ENCODE data around the gene GNAT1.

The GNAT1 gene

DNA sequence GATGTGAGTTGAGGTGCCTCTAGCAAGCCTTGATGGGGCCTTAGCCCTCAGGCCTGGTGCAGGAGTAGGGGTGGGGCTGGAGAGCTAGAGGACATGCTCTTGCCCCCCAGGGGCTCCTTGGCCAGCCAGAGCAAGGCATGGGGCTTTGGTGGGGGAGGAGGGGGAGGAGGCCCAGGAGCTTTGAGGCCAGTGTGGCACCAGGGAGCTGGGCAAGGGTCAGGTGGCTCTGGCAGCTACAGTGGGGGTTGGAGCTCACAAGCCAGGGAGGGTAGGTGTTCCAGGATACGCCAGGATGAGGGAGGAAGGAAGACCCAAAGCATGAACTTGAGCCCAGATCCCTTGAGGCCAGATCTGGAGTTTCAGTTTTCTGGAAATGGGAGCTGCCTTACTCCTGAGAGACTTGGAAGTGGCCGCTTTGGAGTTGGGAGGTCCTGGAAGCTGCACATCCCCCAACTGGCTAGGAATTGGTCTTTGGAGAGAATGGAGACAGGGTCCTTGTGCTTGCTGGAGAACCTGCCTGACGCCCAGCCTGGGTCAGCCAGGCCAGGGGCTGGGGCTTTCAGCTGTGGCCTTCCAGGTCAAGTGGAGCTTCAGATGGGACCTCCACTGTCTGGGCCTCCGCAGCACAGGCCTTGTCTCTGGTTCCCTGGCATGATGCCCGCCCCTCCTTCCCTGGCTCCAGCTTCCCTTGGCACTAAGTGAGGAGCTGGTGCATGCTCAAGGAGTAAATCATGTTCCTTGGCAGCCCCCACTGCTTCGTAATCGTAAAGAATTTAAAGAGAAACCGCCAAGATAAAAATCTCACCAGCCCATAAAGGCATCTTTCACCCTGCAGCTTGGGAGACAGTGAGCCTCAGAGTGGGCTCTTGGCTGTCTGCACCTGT is 27.6 kb upstream of the GNAT1 start:
- DNase-seq = no peak

DNA sequence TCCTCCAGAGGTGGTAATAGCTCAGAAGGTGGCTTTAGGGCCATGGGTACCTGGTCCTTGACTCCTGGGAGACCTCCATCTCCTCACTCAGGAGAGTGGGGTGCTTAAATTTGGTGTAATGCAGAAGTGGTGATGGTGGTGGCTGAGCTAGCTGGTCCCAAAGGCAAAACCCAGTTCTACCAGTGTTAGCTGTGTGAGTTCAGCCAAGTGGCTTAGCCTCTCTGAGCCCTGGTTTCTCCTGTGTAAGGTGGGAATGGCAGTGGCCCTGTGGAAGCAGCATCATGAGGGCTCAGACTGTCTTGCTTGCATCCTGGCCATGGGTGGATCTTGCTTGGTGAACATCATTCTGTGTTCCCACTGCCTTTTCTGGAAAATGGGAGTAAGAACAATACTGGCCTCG is 26.9 kb upstream of the GNAT1 start:
- no peak for DNase-seq

DNA sequence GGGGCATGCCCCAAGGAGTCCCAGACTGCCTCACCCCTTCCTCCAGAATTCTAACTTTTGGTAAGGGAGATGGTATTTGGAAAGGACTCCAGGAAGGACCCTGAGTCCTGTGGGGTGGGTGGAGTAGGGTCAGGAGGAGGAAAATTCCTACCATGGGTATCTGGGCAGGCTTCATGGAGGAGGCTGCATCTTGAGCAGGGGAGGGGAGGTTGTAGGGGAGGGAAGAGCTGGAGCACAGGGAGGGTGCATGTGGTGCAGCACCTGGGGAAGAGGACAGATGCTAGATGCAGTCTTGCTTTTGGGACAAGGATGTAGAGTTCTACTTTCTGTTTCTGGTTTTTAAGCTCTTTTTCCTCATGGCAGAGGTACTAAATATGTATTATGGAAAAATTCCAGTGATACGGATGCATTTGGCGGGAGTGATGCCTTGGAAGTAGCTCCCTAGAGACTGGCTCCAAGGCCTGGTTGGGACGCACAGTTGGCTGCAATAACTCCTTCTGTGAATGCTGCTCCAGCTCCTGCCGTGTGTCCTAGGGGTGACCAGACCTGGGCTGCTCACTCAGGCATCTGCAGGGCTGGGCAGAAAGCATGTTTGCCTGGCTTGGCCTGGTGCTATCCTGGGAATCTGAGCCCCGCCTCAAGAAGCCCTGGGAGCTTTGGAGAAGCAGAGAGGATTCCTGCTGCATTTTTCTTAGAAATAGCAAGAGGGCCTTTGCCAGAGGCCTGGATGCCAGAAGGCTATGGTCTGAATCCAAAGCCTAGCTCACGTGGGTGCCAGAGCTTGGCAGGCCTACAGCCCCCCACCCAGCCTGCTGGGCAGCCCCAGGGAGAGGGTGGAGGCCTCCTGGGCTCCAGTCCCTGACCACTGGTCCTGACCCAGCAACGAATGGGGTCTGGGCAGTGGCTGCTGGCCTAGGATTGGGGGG is 26.2 kb upstream of the GNAT1 start:
- DNase-seq = no peak

DNA sequence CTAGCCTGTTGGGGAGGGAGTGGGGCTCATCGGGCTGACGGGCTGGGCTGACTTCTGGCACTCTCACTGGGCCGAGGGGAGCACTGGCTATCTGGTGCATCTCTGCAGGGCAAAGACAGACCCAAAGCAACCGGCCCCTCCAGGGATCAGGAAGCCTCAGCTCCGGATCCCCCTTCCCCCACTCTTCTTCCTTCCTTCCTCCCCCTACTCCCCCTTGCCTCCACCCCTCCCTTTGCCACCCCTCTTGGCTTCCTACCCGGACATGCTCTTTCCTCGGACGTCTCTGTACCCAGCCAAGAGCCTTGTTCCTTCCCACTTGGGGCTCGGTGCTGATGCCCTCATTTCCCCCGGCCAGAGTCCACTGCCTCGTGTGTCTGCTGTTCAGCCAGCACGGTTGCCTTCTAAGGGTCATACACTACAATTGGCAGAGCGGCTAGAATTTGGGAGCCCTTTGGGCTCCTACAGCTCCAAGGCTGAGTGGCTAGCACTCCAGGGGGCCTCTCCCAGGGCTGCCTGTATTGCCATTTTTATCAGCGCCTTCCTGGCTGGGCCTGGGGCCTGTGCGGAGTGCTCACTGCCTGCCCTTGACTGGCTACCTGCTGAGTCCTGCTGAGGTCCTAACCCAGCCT is 25.4 kb upstream of the GNAT1 start:
- DNase-seq = no peak

DNA sequence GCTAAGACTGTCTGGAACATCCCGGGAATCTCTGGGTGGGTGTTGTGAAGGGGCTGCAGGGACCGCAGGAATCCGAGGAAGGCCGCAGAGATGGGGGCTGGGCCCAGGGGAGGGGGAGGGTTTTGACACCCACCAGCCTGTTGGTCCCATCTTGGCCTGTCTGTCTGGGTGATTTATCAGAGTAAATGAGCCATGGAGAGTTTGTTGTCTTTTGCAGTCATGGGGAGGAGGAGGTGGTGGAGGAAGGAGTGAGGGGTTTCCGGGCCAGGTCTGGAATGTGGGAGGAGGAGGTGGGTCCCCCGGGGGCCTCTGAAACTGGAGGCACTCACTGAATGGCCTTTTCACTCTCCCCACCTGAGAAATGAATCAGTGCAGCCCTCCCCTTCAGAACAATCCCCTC is 24.8 kb upstream of the GNAT1 start:
- DNase-seq = no peak

DNA sequence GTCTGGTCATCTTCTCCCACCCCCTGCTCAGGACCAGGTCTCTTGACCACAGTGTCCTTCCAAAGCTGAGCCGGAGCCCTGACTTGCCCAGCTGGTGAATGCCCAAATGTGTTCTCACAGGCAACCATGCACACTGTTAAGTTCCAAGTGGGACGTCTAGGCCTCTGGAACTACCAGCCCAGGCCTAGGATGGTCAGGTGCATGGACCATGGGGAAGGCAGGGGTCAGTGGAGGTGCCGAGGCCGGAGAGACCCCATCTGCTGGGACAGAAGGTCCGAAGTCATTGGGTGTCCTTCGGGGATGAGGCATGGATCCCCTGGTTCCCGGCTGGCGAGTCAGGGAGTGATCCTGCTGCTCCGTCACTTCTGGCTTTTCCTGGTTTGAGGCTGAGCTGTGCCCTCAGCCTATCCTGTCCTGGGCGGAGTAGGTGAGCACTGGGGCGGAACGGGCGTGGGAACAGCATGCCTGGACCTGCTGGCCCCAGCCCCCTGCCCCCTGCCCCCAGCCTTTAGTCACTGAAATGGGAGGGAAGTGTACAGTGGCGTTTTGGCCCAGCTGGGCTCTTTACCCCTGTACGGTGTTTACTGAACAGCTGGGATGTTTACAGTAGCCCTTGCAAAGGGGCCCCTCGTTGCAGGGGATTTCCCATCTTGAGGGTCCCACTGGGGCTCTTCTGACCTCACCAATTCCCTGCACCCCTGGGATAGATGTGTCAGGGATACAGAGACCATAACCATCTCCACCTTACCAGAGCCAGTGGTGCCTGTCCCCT is 24.2 kb upstream of the GNAT1 start:
- no peak for DNase-seq

DNA sequence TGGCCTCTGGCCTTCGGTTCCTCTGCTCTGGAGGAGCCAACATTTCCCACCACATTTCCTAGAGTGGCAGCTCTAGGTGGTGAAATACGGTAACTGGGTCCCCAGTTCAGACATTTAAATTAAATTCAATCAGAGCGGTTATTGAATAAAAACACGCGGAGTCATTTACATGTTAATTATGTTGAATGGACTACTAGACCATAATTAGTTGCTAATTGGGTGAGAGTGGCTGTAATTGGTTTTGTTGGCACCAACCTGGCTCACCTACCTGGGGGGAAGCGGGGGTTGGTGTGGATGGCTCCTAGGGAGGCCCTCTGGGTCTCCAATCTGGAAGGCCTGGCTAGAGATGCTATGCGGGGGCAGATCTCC is 23.6 kb upstream of the GNAT1 start:
- no peak for DNase-seq

DNA sequence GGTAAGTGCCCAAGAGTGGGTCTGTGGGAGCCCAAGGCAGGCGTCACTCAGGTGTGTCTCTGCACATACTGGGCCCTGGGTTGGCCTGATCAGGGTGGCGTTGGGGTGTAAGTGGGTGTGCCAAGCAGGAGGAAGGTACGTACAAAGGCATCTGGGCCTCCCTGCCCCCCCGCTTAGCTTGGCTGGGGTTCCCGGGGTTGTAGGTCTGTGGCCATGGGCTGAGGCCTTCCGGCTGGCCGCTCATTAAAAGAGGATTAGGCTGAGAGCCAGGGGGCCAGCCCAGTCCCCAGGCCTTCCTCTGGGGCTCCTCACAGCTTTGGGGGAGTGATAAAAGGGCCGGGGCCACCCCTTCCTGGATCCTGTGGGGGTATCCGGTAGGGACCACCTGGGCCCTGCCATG is 23.0 kb upstream of the GNAT1 start:
- no peak for DNase-seq

DNA sequence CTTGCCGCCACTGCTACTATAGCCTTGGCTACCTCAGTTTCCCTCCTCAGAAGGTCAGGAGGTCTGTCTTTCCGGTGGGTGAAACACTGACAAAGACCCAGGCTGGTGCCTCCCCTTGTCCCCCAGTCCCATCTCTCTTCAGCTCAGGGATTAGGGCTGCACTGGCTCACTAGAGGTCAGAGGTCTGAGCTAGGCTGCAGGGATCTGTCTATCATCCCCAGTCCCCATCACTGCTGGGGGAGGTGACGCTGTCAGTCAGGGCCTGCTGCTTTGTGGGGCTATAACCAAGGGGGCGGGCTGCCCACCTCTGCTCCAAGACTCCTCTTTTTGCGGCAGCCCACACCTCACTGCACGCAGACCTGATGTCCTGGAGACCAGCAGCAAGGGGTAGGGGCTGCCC is 22.6 kb upstream of the GNAT1 start:
- no peak for DNase-seq

DNA sequence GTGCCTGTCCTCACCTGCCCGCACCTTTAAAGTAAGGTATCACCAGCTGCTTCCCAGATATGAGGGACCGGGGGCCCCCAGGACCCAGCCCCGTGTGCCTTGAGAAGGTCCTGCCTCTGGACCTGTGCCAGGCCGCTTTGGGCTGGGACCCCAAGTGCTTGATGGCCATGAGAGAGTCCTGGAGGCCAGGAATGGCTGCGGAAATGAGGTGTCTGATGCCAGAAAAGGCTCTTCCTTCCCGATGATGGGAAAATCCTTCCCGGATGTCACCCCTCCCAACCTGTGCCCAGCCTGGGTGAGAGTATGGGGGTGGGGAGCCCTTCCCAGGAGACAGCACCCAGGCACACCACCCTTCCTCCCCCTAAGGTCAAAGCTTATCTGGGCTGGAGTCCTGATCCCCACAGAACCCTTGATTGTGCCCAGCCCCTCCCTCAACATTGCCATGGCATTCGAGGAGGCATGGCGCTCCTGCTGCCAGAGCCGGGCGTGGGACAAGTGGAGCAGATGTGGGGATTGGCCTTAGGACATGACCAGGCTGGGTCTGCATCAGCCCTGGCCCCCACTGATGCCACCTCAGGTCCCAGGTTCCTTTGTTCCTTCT is 22.1 kb upstream of the GNAT1 start:
- no peak for DNase-seq

DNA sequence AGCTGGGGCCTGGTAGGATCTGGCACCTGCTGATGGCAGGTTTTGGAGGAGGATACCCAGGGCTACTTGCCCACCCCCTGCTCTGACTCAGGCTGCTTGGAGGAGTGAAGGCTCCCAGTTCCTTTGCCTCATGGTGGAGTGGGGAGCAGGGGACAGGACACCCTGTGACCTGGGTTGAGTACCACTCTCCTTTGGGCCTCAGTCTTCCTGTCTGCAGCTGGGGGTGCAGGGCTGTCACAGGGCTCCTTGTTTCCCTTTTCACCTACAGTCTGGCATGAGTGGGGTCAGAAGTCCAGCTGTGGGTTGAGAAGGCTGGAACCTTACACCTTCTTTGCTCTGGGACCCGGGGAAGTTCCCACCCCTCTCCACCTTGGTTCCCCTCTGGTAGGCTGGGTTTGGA is 21.6 kb upstream of the GNAT1 start:
- no peak for DNase-seq

DNA sequence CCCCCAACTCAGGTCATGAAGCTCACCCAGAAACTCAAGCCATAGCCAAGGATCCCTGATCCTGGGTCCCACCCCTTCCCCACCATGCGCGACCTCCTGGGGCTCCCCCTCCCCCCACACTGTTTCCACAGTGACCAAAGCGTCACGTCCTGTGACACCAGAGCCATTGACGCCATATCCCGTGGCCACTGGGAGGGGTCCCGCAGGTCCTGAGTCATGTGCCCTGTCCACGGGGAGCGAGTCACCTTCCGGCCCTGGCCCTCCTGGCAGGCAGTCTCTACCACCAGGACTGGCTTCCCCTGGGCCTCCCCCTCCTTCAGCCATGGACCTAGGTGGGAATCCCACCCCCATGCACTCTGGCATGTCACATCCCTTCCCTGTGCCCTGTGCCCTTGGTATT is 20.7 kb upstream of the GNAT1 start:
- DNase-seq = no peak

DNA sequence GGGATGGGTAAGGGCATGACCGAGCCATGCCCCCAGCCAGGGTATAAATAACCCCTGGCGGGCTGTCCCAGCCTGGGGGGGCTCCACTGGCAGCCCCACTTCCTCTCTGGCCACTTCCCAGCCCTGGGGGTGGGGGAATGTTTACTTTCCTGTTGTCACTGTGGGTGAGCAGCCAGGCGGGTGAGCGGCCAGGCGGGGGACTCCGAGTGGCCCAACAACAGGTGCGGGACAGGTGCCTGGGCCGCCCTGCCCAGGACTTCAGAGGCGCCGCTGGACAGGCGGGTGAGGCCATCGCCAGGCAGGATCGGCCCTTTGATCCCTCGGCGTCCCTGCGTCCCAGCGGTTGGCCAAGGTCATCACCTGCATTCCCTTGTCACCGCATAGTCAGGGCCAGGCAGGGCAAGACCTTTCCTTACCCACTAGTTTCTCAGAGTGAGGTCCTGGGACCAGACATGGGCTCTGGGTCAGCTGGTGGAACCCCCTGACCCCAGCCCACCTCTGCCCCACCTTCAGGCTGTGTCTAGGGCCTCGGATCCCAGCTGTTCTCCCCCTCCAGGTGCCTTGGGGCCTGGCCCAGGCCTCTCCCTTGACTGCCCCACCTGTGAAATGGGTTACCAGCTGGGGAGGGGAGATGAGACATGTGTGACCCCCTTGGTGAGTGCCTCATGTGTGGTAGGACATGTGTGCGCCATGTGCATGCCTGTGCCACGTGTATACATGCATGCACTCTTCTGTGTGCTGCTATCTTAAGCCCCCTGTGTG is 19.7 kb upstream of the GNAT1 start:
- DNase-seq = no peak

DNA sequence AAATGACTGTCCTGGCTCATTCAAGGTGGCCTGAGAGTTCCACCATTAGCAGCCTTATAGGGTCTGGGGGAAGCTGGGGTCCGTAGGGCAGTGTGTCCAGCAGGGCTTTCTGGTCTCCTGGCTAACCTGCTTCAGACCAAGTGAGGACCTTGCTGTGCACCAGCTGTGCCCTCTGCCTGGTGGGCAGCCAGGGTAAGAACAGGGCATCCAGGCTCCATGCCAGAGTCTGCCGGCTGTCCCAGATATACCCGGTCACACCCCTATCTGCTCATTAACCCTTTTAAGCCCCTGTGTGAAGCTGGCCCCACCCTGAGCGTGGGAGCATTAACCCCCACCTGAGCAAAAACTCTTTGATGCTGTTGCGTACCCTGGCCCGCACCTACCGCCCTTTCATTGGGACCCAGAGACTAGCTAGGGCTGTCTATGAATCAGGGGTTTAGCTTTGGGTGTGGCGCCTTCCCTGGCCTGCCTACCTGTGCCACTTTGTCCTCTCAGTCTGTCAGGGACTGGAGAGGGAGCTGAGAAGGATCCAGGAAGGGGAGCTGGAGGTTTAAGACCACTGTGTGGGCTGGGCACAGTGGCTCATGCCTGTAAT is 18.7 kb upstream of the GNAT1 start:
- no peak for DNase-seq

DNA sequence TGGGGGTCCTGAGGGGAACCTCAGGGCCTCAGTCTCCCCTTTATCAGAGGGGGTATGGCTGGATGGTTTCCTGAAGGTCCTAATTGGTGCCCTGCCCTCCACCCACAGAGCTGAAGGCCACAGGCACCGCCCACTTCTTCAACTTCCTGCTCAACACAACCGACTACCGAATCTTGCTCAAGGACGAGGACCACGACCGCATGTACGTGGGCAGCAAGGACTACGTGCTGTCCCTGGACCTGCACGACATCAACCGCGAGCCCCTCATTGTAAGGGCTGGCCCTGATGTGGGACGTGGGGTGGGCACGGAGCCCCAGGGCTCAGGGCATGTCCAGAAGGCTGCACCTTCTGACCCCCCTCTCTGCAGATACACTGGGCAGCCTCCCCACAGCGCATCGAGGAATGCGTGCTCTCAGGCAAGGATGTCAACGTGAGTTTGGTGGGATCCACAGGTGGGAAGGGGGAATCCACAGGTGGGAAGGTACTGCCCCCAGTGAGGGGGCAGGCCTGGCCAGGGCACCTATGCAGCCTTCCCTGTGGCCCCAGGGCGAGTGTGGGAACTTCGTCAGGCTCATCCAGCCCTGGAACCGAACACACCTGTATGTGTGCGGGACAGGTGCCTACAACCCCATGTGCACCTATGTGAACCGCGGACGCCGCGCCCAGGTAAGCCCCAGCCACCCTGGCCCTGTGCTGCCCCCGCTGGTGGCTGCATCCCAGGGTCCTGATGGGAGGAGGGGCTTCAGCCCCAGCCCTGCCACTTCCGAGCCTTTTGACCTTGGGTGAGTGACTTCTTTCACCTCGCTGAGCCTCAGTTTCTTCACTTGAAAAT is 17.5 kb upstream of the GNAT1 start:
- no peak for DNase-seq

DNA sequence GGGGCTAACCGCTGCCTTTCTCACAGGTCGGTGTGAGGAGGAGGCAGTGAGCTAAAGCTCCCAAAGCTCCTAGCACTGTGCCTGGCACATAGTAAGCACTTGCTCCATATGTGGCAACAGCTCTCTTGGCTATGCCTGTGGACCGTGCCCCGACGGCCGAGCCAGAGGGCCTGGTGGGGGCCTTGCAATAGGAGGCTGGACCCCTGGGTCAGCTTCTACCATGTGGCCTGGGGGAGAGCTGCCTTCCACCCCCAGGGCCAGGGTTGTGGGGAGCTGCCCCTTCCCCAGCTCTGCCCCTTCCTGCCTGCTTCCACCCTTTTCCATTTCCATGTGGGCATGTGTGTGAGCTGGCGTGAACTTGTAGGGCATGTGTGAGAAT is 16.9 kb upstream of the GNAT1 start:
- DNase-seq = no peak

DNA sequence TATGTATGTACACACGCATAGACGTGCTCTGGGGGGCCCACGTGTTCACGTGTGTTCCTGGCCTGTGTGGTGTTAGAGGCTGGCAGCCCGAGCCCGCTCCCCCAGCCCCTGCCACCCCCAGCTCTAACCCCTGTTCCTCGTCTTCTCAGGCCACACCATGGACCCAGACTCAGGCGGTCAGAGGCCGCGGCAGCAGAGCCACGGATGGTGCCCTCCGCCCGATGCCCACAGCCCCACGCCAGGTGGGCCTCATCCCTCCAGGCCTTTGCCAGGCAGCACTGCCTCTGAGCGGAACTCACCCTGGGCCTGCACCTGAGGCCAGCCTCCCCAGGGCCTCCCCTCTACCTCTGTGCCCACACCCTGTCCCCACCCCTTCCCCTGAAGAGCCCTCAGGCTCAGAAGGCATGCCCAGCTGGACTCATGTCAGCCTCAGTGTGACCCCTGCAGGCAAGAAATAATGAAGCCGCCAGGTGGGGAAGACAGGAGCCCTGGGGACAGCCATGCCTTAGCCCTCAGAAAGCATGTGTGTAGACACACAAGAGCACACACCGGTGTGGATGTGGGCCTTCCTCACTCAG is 16.4 kb upstream of the GNAT1 start:
- DNase-seq = no peak

DNA sequence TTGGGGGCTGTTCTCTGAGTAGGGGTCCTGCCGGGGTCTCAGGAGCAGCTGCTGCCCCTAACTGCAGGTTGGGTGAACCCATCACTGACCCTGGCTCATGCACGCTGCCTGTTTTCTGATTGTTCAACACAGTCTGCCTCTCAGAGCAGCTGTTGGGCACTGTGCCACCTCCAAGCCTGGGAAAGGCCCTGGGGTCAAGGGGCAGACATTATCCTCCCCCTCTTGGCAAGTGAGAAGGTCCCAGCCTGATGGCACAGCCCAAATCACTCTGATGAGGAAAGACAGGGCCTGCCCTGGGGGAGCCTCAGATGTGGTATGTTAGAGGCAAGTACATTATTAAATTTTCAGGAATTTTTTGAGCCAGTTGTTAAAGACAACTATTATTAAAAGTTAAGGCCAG is 14.1 kb upstream of the GNAT1 start:
- no peak for DNase-seq

DNA sequence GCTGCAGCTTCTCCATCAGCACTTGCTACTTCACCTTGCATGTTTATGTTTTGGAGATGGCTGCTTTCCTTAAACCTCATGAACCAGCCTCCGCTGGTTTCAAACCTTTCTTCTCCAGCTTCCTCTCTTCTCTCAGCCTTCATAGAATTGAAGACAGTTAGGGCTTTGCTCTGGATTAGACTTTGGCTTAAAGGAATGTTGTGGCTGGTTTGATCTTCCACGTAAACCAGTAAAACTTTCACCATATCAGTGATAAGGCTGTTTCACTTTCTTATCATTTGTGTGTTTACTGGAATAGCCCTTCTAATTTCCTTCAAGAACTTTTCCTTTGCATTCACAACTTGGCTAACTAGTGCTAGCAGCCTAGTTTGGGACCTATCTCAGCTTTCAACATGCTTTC is 11.7 kb upstream of the GNAT1 start:
- DNase-seq = no peak

DNA sequence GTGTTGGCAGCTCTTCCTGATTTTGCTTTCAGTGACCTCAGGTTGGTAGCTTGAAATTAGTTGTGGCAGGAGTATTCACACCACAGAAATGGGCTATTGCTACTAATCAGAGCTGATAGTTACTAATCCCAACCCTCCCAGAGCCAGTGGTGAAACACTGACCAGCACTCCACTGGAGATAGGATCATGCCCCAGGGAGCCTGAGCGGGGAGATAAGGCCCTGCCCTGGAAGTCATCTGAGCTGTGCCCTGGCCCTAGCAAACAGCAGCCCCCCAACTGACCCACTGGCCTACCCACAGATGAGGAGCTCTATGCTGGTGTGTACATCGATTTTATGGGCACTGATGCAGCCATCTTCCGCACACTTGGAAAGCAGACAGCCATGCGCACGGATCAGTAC is 9.4 kb upstream of the GNAT1 start:
- DNase-seq = no peak

Measured in NCI-H2029 (cell line).